ENCODE measurements around the gene EIF3B.
"Not testable (repeated sequence)": the region's sequence is repeated elsewhere in the genome, so short reads cannot be mapped to it uniquely, and the experiment has no call there.

Gene EIF3B

GRCh38 chr7:2383543-2384274, 29.1 kb downstream of the EIF3B start:
- peaks cover 40 to 52% (median 48%) of the 10 kb centered on the region in 11 experiments for H3K36me3 ChIP-seq
- peak overlapping the region in 6 of 11 experiments; percentile 13 to 53 (median 37); a peak in 10 of 22 replicates for H3K4me2 ChIP-seq
- TF ChIP-seq Cebpa-rat (IDR thresholded peaks at IDR 0.05), result no peak
- peak overlapping the region in 2 of 11 experiments; percentile 17 to 26; a peak in 3 of 22 replicates for H3K27ac ChIP-seq
- no peak overlapping the region for H3K4me3 ChIP-seq
- H3K4me1 ChIP-seq, result peaks cover 23 to 59% (median 45%) of the 10 kb centered on the region in 10 experiments
- no peaks in the 10 kb centered on the region for H3K9me3 ChIP-seq (replicated peaks in 1 of 11)
- peaks cover 22 to 89% (median 64%) of the 10 kb centered on the region in 11 experiments for H4K20me1 ChIP-seq
- 0 out of 22 replicates have a peak, but pooled peaks cover 0 to 4% (median 0%) of the 10 kb centered on the region in 11 experiments for H3K27me3 ChIP-seq
- H3K9ac ChIP-seq, result peak overlapping the region in 6 of 11 experiments; percentile 17 to 57 (median 38); a peak in 6 of 22 replicates

- H3K4me2 ChIP-seq, result peak overlapping the region in 6 of 11 experiments; percentile 13 to 53 (median 37); a peak in 10 of 22 replicates
- peaks cover 31 to 43% (median 39%) of the 10 kb centered on the region in 11 experiments for H3K36me3 ChIP-seq
- H3K27me3 ChIP-seq, result 0 out of 22 replicates have a peak, but pooled peaks cover 0 to 4% (median 0%) of the 10 kb centered on the region in 11 experiments
- peaks cover 13 to 83% (median 55%) of the 10 kb centered on the region in 11 experiments; a peak in 21 of 22 replicates for H4K20me1 ChIP-seq
- peak overlapping the region in 4 of 11 experiments; percentile 11 to 30 (median 22); a peak in 3 of 22 replicates for H3K27ac ChIP-seq
- no peaks in the 10 kb centered on the region for H3K9me3 ChIP-seq (replicated peaks in 1 of 11)
- no peak overlapping the region for H3K4me3 ChIP-seq
- H3K9ac ChIP-seq, result peak overlapping the region in 6 of 11 experiments; percentile 17 to 57 (median 38); a peak in 4 of 22 replicates
- TF ChIP-seq Cebpa-rat (IDR thresholded peaks at IDR 0.05), result no peak
- peaks cover 31 to 68% (median 49%) of the 10 kb centered on the region in 10 experiments for H3K4me1 ChIP-seq
Measured at GRCh38 chr7:2384354-2385243, 30.0 kb downstream of the EIF3B start.

GRCh38 chr7:2386122-2386521, 31.5 kb downstream of the EIF3B start:
- H3K4me3 ChIP-seq; H3K9me3 ChIP-seq (replicated peaks in 1 of 11); H3K9ac ChIP-seq; H3K27me3 ChIP-seq; H3K27ac ChIP-seq: not testable (repeated sequence)
- Histone ChIP-seq H3K4me2 (peak overlapping the region in 5 of 11 experiments; percentile 12 to 89 (median 28); a peak in 6 of 22 replicates), H3K4me1 (peaks cover 43 to 82% (median 60%) of the 10 kb centered on the region in 10 experiments), H4K20me1 (peaks cover 0 to 68% (median 40%) of the 10 kb centered on the region in 11 experiments; a peak in 20 of 22 replicates), H3K36me3 (peaks cover 16 to 28% (median 23%) of the 10 kb centered on the region in 11 experiments)

- peaks cover 45 to 88% (median 65%) of the 10 kb centered on the region in 10 experiments for H3K4me1 ChIP-seq
- no peak for TF ChIP-seq Cebpa-rat (IDR thresholded peaks at IDR 0.05)
- H3K27me3 ChIP-seq, result 0 out of 22 replicates have a peak, but pooled peaks cover 0 to 4% (median 0%) of the 10 kb centered on the region in 11 experiments
- H3K27ac ChIP-seq, result peak overlapping the region in 5 of 11 experiments; percentile 15 to 59 (median 35); a peak in 4 of 22 replicates
- H3K9ac ChIP-seq, result peak overlapping the region in 3 of 11 experiments; percentile 11 to 18 (median 12); a peak in 4 of 22 replicates
- no peak overlapping the region for H3K4me3 ChIP-seq
- peaks cover 6 to 18% (median 14%) of the 10 kb centered on the region in 11 experiments for H3K36me3 ChIP-seq
- peak overlapping the region; percentile 64 to 89 (median 75) for H3K4me2 ChIP-seq
- peaks cover 0 to 58% (median 30%) of the 10 kb centered on the region in 11 experiments; a peak in 19 of 22 replicates for H4K20me1 ChIP-seq
- no peaks in the 10 kb centered on the region for H3K9me3 ChIP-seq (replicated peaks in 1 of 11)
Measured at GRCh38 chr7:2386964-2387669, 32.5 kb downstream of the EIF3B start.

- peaks cover 0 to 8% (median 5%) of the 10 kb centered on the region in 11 experiments; a peak in 12 of 22 replicates for H3K36me3 ChIP-seq
- TF ChIP-seq Cebpa-rat (IDR thresholded peaks at IDR 0.05), result no peak
- peaks cover 54 to 88% (median 72%) of the 10 kb centered on the region in 10 experiments for H3K4me1 ChIP-seq
- H3K4me3 ChIP-seq, result peak overlapping the region in 1 of 10 experiments; percentile 19; a peak in 1 of 20 replicates
- H3K4me2 ChIP-seq, result peak overlapping the region; percentile 64 to 89 (median 75)
- H4K20me1 ChIP-seq, result peaks cover 0 to 48% (median 20%) of the 10 kb centered on the region in 11 experiments; a peak in 19 of 22 replicates
- H3K27me3 ChIP-seq, result 0 out of 22 replicates have a peak, but pooled peaks cover 0 to 4% (median 0%) of the 10 kb centered on the region in 11 experiments
- H3K9me3 ChIP-seq (replicated peaks in 1 of 11), result no peaks in the 10 kb centered on the region
- peak overlapping the region in 7 of 11 experiments; percentile 3 to 50 (median 25); a peak in 8 of 22 replicates for H3K9ac ChIP-seq
- peak overlapping the region in 4 of 11 experiments; percentile 30 to 59 (median 45); a peak in 8 of 22 replicates for H3K27ac ChIP-seq
Measured at GRCh38 chr7:2387897-2388636, 33.4 kb downstream of the EIF3B start.

GRCh38 chr7:2388637-2388954, 34.0 kb downstream of the EIF3B start:
- Histone ChIP-seq H3K4me1 (peaks cover 60 to 88% (median 73%) of the 10 kb centered on the region in 10 experiments), H3K27ac (peak overlapping the region in 3 of 11 experiments; percentile 30 to 59 (median 58); a peak in 5 of 22 replicates), H4K20me1 (peaks cover 0 to 43% (median 15%) of the 10 kb centered on the region in 11 experiments; a peak in 18 of 22 replicates), H3K36me3 (peaks cover 0 to 4% (median under 1%) of the 10 kb centered on the region in 11 experiments; a peak in 3 of 22 replicates), H3K9me3 (replicated peaks in 1 of 11) (no peaks in the 10 kb centered on the region), H3K4me2 (peak overlapping the region; percentile 64 to 89 (median 75)), H3K9ac (peak overlapping the region in 4 of 11 experiments; percentile 25 to 50 (median 38); a peak in 5 of 22 replicates), H3K4me3 (peak overlapping the region in 1 of 10 experiments; percentile 19; a peak in 1 of 20 replicates), H3K27me3 (0 out of 22 replicates have a peak, but pooled peaks cover 0 to 4% (median 0%) of the 10 kb centered on the region in 11 experiments)
- TF ChIP-seq Cebpa-rat (IDR thresholded peaks at IDR 0.05), result no peak

- not testable (repeated sequence) for H3K4me3 ChIP-seq; H3K9me3 ChIP-seq (replicated peaks in 1 of 11); H3K36me3 ChIP-seq; H3K27me3 ChIP-seq
- Histone ChIP-seq H3K4me1 (peaks cover 71 to 93% (median 77%) of the 10 kb centered on the region in 10 experiments), H3K4me2 (peak overlapping the region; percentile 42 to 82 (median 58)), H3K27ac (peak overlapping the region in 6 of 11 experiments; percentile 5 to 52 (median 22); a peak in 6 of 22 replicates), H4K20me1 (peaks cover 0 to 31% (median 0%) of the 10 kb centered on the region in 11 experiments; a peak in 9 of 22 replicates), H3K9ac (peak overlapping the region in 3 of 11 experiments; percentile 3 to 38 (median 13); a peak in 3 of 22 replicates)
Measured at GRCh38 chr7:2390020-2390816, 35.6 kb downstream of the EIF3B start.

Measured in BLaER1 treated with 17β-estradiol and CSF1 and Interleukin-3, amounts not matched to agents 10 nM and 100 nM (cell line).